HCT116 (cell line): ENCODE measurements around the gene THADA. TPM values are rescaled to one million over a fixed set of nuclear protein-coding genes. Genes with fewer than 3 reads are reported as not detected.

Source experiments
- ATAC-seq: fragments of 200-7000 bp; cut with Tn5 transposase; 2 replicates; pipeline ENCODE4 v1.9.1; 2020; ENCODE audit warnings: mild to moderate bottlenecking, moderate library complexity
- BruUV-seq: library from RNA; stranded (reverse); fragments of 400-500 nt; replicated peaks from 2 replicates; lab custom pipeline; 2021; lab: Mats Ljungman, UMichigan
- CTCF ChIA-PET: fragments of 300-600 bp; sonication (Branson Sonifier 250); formaldehyde crosslinking; loops from one replicate; lab custom pipeline; 2021; ENCODE audit warnings: antibody characterized with exemption; lab: Charles Lee
- POLR2A ChIA-PET: fragments of 300-600, 350-600 bp; sonication (Branson Sonifier 250); formaldehyde crosslinking; loops from one replicate; lab custom pipeline; 2021; ENCODE audit warnings: antibody characterized with exemption; lab: Charles Lee
- RAD21 ChIA-PET, 2 experiments: fragments of 300-600 bp; sonication (Branson Sonifier 250); formaldehyde crosslinking; loops; one replicate each; lab custom pipeline; 2023; ENCODE audit warnings: low total read pairs in 2 of 2; ENCODE audit not compliant: uncharacterized antibody in 2 of 2, unreplicated experiment in 2 of 2, low non-redundant PET in 1 of 2; lab: Charles Lee
- DNase-seq: peaks from one replicate; pipeline ENCODE4 v3.0.0-alpha.2; 2010; ENCODE audit warnings: low read depth, low spot score
- H2AFZ ChIP-seq: fragments of 200-600 bp; shearing (Covaris generic), sonication (generic); 2 replicates; pipeline ENCODE4 v1.6.1; 2017; ENCODE audit warnings: low read depth, mixed run types, mixed read lengths, antibody characterized with exemption, low read length; ENCODE audit not compliant: poor library complexity, severe bottlenecking
- H3K27ac ChIP-seq: 2 replicates; pipeline ENCODE4 v1.5.1; 2012; ENCODE audit warnings: low read depth, low read length
- H3K27me3 ChIP-seq: fragments of 200-600 bp; sonication (generic); 2 replicates; pipeline ENCODE4 v1.6.1; 2016; ENCODE audit warnings: mixed run types, low read length, mixed read lengths; ENCODE audit not compliant: insufficient read depth
- H3K36me3 ChIP-seq, 2 experiments: fragments of 200-500 bp in 1 of 2; fragments of 200-600 bp in 1 of 2; sonication (Bioruptor generic) in 1 of 2; sonication (generic) in 1 of 2; 2 replicates each; pipeline versions ENCODE4 v1.5.1 to v1.6.1; 2014 to 2016; ENCODE audit warnings: low read length in 2 of 2, inconsistent platforms in 1 of 2, mixed read lengths in 1 of 2, mixed run types in 1 of 2; ENCODE audit not compliant: insufficient read depth in 2 of 2, control insufficient read depth in 1 of 2
- H3K4me1 ChIP-seq, 2 experiments: fragments of 200-600 bp in 1 of 2; sonication (generic) in 1 of 2; 2 replicates each; pipeline versions ENCODE4 v1.5.1 to v1.6.1; 2012 to 2017; ENCODE audit warnings: low read length in 2 of 2, inconsistent platforms in 1 of 2, mild to moderate bottlenecking in 1 of 2, mixed read lengths in 1 of 2, mixed run types in 1 of 2, moderate library complexity in 1 of 2; ENCODE audit not compliant: insufficient read depth in 2 of 2, control insufficient read depth in 1 of 2
- H3K4me2 ChIP-seq: fragments of 200-600 bp; sonication (generic); 2 replicates; pipeline ENCODE4 v1.6.1; 2017; ENCODE audit warnings: mixed run types, low read length, mixed read lengths
- H3K4me3 ChIP-seq, 2 experiments: fragments of 200-600 bp in 1 of 2; sonication (generic) in 1 of 2; replicated peaks in 1 of 2; 2 replicates each; pipeline ENCODE4 v1.5.1; 2011 to 2016; ENCODE audit warnings: low read length in 2 of 2, control low read depth in 1 of 2, low read depth in 1 of 2, mild to moderate bottlenecking in 1 of 2, mixed read lengths in 1 of 2, mixed run types in 1 of 2
- H3K79me2 ChIP-seq: fragments of 200-600 bp; sonication (generic); 2 replicates; pipeline ENCODE4 v1.6.1; 2017; ENCODE audit warnings: mild to moderate bottlenecking, mixed run types, low read length, moderate library complexity, mixed read lengths; ENCODE audit not compliant: insufficient read depth
- H3K9ac ChIP-seq: fragments of 200-600 bp; sonication (generic); 2 replicates; pipeline ENCODE4 v1.6.1; 2016; ENCODE audit warnings: low read length, mixed read lengths
- H3K9me2 ChIP-seq: fragments of 200-600 bp; sonication (generic), shearing (Covaris generic); 2 replicates; pipeline ENCODE4 v1.6.1; 2017; ENCODE audit warnings: mixed run types, mild to moderate bottlenecking, moderate library complexity; ENCODE audit not compliant: insufficient read depth
- H3K9me3 ChIP-seq, 2 experiments: fragments of 200-500 bp in 1 of 2; fragments of 200-600 bp in 1 of 2; sonication (Bioruptor generic) in 1 of 2; sonication (generic) in 1 of 2; 2 replicates each; pipeline ENCODE4 v1.6.1; 2014 to 2017; ENCODE audit warnings: low read length in 2 of 2, mixed read lengths in 2 of 2, inconsistent platforms in 1 of 2, low read depth in 1 of 2, mild to moderate bottlenecking in 1 of 2, mixed run types in 1 of 2, moderate library complexity in 1 of 2; ENCODE audit not compliant: control insufficient read depth in 1 of 2, insufficient read depth in 1 of 2
- H4K20me1 ChIP-seq: fragments of 200-600 bp; sonication (generic), shearing (Covaris generic); 2 replicates; pipeline ENCODE4 v1.6.1; 2017; ENCODE audit warnings: mixed run types, mild to moderate bottlenecking, moderate library complexity; ENCODE audit not compliant: insufficient read depth
- ATF3 ChIP-seq: IDR thresholded peaks from 2 replicates; pipeline ENCODE4 v1.6.1; 2012
- CBX3 ChIP-seq: IDR thresholded peaks from 2 replicates; pipeline ENCODE4 v1.6.1; 2012; ENCODE audit warnings: low read depth
- ELF1 ChIP-seq: IDR thresholded peaks from 2 replicates; pipeline ENCODE4 v1.6.1; 2012; ENCODE audit warnings: low read depth, borderline replicate concordance
- EZH2 ChIP-seq: fragments of 200-600 bp; sonication (generic); IDR thresholded peaks from 2 replicates; pipeline ENCODE4 v1.6.1; 2017; ENCODE audit warnings: antibody characterized with exemption, mixed run types
- FOSL1 ChIP-seq: IDR thresholded peaks from 2 replicates; pipeline ENCODE4 v1.6.1; 2012; ENCODE audit warnings: low read depth
- MAX ChIP-seq: IDR thresholded peaks from 2 replicates; pipeline ENCODE4 v1.6.1; 2012
- POLR2A ChIP-seq: IDR thresholded peaks from 2 replicates; pipeline ENCODE4 v1.7.0; 2011; ENCODE audit warnings: borderline replicate concordance; ENCODE audit not compliant: insufficient read depth, insufficient read length; ENCODE audit errors: extremely low read depth
- POLR2AphosphoS5 ChIP-seq: IDR thresholded peaks from 2 replicates; pipeline ENCODE4 v1.6.1; 2011; ENCODE audit warnings: mild to moderate bottlenecking, low read depth, low read length, moderate library complexity
- REST ChIP-seq: IDR thresholded peaks from 2 replicates; pipeline ENCODE4 v1.6.1; 2012; ENCODE audit warnings: low read depth
- YY1 ChIP-seq: IDR thresholded peaks from 2 replicates; pipeline ENCODE4 v1.6.1; 2011; ENCODE audit warnings: low read length, low read depth, moderate library complexity, mild to moderate bottlenecking; ENCODE audit not compliant: insufficient replicate concordance; ENCODE audit errors: extremely low read depth
- ZFX ChIP-seq: fragments of 450-650 bp; IDR thresholded peaks from 2 replicates; pipeline ENCODE4 v1.6.1; 2017
- intact Hi-C: fragments of 100-400 bp; cut with micrococcal nuclease; formaldehyde crosslinking; loops from 2 replicates; pipeline ENCODE4 v1.10.0; 2022
- total RNA-seq: library from RNA; stranded (reverse); gene quantifications from one replicate; pipeline ENCODE4 v1.2.1, GENCODE V29; 2021; ENCODE audit not compliant: unreplicated experiment
- TF ChIP-seq, protein P1 (sequence below), 3 experiments: fragments of 200-600 bp in 1 of 3; sonication (generic) in 1 of 3; IDR thresholded peaks in 2 of 3; conservative IDR thresholded peaks in 1 of 3; 2 replicates each; pipeline ENCODE4 v1.5.1; 2012 to 2017; ENCODE audit warnings: low read depth in 2 of 3, low read length in 2 of 3, antibody characterized with exemption in 1 of 3, borderline replicate concordance in 1 of 3, control low read depth in 1 of 3, mild to moderate bottlenecking in 1 of 3, mixed read lengths in 1 of 3, mixed run types in 1 of 3, moderate library complexity in 1 of 3; ENCODE audit not compliant: insufficient read depth in 1 of 3

THADA gene
- total RNA-seq, 1 experiment from 2014 or later: 30.7 TPM

DNA sequence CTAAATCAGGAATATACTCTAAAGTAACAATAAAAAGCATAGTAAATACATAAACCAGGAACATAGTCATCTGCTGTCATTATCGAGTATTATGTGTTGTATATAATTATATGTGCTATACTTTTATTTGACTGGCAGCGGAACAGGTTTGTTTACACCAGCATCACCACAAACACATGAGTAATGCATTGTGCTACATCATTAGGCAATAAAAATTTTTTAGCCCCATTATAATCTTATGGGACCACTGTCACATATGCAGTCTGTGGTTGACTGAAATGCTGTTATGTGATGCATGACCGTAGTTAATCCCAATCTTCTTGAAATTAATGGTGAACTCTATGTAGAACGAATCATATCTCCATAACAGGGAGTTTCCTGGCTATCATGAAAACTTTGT, 232.7 kb downstream of the THADA start:
- Histone ChIP-seq H3K27ac (no peak overlapping the region), H3K9ac (no peak overlapping the region), H3K36me3 (no peaks in the 10 kb centered on the region), H3K4me1 (0 out of 4 replicates have a peak, but pooled peaks cover 0 to 4% of the 10 kb centered on the region in 2 experiments), H3K27me3 (no peaks in the 10 kb centered on the region), H3K9me2 (no peaks in the 10 kb centered on the region), H3K9me3 (no peaks in the 10 kb centered on the region), H2AFZ (no peak overlapping the region), H3K79me2 (no peaks in the 10 kb centered on the region), H3K4me3 (no peak overlapping the region), H3K4me2 (no peak overlapping the region), H4K20me1 (no peaks in the 10 kb centered on the region)
- ChIA-PET CTCF (no interaction called here), POLR2A (no interaction called here), RAD21 (no interaction called here)
- no TSS peak for BruUV-seq
- TF ChIP-seq ATF3 (no peak), POLR2A (no peak), REST (no peak), CBX3 (no peak), ZFX (no peak), ELF1 (no peak), YY1 (no peak), FOSL1 (no peak), EZH2 (no peak), POLR2AphosphoS5 (no peak), MAX (no peak)
- TF ChIP-seq, protein P1, sequence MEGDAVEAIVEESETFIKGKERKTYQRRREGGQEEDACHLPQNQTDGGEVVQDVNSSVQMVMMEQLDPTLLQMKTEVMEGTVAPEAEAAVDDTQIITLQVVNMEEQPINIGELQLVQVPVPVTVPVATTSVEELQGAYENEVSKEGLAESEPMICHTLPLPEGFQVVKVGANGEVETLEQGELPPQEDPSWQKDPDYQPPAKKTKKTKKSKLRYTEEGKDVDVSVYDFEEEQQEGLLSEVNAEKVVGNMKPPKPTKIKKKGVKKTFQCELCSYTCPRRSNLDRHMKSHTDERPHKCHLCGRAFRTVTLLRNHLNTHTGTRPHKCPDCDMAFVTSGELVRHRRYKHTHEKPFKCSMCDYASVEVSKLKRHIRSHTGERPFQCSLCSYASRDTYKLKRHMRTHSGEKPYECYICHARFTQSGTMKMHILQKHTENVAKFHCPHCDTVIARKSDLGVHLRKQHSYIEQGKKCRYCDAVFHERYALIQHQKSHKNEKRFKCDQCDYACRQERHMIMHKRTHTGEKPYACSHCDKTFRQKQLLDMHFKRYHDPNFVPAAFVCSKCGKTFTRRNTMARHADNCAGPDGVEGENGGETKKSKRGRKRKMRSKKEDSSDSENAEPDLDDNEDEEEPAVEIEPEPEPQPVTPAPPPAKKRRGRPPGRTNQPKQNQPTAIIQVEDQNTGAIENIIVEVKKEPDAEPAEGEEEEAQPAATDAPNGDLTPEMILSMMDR (IDR thresholded peaks at IDR 0.05 in 2 of 3, conservative IDR thresholded peaks at IDR 0.05 in 1 of 3; ENCODE audit: borderline replicate concordance in 1 of 3, insufficient read depth in 1 of 3, low read depth in 2 of 3, low read length in 2 of 3): no peak
- intact Hi-C loops: no loop called here
- no peak for ATAC-seq
- DNase-seq: no peak
